GM19468 (cell line): ENCODE results near the gene TSC22D1.
A peak's percentile ranks its signal among the peaks of the same experiment; 100 is the strongest.
"Not testable (repeated sequence)": the region's sequence is repeated elsewhere in the genome, so short reads cannot be mapped to it uniquely, and the experiment has no call there.

Experiments
- ATAC-seq: cut with Tn5 transposase; IDR thresholded peaks from one replicate; pipeline ENCODE4 v1.9.1; 2021; ENCODE audit warnings: mild to moderate bottlenecking, moderate library complexity, moderate number of reproducible peaks; ENCODE audit not compliant: unreplicated experiment; ENCODE audit errors: extremely low read depth

Gene TSC22D1

DNA sequence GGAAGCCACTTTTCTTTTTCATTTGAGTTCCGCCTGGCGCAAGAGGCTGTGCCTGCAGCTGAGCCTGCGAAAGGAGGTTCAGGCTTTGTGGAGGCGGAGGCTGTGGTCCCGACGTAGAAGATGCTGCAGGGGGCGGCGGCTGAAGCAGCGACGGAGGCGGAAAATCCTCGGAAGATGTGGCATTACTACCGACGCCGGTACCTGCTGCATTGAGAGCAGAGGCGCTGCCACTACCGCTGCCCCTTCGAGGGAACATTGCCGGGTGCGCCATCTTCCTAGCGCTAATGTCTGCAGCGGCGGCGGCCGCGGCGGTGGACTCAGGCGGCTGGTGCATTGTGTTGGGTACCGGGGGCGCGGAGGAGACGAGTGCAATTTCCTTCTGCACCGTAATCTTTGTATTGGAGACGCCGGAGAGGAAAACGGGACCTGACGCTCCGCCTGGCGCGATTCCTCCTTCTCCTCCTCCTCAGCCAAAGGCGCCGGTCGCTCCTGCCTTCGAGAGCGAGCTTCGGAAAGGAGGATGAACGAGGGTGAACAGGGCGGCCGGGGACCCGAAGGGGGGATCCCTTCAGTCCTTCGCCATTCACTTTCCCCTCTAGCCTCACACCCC, at the start of gene TSC22D1:
Gene TSC22D1 (minus strand): TSS at position 590 of the 610 bp plus-strand sequence. CDS start 256 bp downstream, at position 334.
- no peak for ATAC-seq

- ATAC-seq = no peak
Measured at GRCh38 chr13:44622708-44623107, 46.6 kb upstream of the TSC22D1 start.

DNA sequence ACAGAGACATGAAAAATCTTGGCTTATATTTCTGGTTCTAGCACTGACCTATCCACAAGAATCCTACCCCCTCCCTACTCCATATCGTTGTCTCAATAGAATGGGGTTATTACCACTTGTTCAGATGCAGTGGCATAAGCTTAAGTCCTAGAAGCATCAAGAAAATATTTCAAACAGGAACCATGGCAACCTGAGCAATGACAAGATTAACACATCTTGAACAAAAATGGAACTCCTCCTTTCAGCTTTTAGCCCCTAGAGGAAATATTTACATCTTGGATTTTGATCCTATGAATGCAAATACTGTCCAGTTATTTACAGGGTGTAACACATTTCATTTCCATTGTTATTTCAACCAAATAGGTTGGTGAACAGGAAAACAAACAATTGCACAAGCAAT, 46.1 kb upstream of the TSC22D1 start:
- no peak for ATAC-seq

DNA sequence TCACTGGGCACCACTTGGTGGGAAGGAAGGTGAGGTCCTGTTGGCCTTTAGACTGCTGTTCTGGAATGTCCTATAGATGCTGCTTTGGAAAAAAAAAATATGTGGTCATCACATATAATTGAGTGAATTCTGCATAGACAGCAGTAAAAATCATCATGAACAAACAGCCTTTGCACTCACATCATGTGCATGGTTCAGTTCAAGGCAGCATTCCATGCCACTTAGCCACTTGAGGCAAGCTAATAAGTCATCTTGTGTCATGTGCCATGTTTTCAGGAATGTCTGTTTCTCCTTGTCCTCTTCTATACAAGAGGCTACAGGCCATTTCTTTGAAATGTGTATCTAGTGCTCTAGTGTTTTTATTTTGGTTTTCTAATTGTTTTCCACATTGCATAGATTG, 43.9 kb upstream of the TSC22D1 start:
- no peak for ATAC-seq

DNA sequence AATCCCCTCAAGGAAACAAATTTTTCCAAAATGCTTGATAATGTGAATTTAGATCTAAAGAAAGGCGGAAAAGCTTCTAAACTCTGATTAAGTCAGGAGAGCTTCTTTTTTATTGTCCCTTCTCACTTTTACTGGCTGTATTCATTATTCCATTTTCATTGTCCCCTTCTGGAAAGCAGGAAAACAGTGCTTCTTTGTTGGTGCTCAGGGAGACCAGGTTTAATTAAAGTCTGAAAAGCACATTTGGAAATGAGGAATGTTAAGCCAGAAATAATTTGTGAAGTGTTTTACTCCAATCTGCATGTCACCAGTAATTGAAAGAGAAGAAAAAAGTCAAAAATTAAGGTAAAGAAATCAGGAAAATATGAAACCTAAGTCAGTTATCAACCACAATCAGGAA, 43.5 kb upstream of the TSC22D1 start:
- no peak for ATAC-seq

DNA sequence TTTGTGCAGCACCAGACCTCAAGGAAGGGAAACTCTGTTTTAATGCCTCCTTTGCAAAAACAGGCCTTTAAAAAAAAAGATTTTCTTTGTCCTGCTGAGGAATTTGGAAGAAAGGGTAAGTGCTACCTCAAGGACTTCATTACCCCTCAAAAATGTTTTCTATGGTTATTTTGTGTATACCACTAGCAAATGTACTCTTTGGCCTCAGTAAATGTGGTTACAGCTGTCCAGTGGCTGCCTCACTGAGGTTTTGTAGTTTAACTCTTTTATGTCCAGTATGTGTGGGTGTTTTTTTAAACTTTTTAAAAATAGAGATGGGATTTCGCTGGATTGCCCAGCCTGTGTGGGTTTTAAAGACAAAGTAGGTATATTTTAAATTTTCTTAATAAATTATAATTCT, 42.2 kb upstream of the TSC22D1 start:
- ATAC-seq = no peak

GRCh38 chr13:44617648-44618047, 41.5 kb upstream of the TSC22D1 start:
- no peak for ATAC-seq

DNA sequence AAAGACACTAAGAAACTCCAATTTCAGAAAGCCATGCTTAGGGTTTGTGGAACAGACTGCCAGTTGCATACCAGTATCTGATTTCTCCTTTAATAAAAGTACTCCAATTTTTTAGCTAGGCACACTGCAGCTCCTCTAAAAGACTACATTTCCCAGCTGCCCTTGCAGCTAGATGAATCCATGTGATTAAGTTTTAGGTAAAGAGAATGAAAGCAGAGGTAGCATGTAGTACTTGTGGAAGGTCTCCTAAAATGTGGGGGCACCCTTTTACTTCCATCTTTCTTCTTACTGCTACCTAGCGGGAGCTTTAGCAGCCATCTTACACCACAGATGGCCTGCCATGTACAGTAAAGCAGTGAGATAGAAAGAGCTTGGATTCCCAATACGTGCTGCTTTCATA, 33.0 kb upstream of the TSC22D1 start:
- ATAC-seq = no peak

- ATAC-seq = no peak
Measured at GRCh38 chr13:44605721-44606120, 29.6 kb upstream of the TSC22D1 start.

- no peak for ATAC-seq
Measured at GRCh38 chr13:44605275-44605674, 29.1 kb upstream of the TSC22D1 start.

GRCh38 chr13:44601586-44601985, 25.5 kb upstream of the TSC22D1 start:
- ATAC-seq = no peak

GRCh38 chr13:44593861-44594592, 17.9 kb upstream of the TSC22D1 start:
- not testable (repeated sequence) for ATAC-seq

- ATAC-seq = no peak
Measured at GRCh38 chr13:44592216-44592847, 16.2 kb upstream of the TSC22D1 start.

DNA sequence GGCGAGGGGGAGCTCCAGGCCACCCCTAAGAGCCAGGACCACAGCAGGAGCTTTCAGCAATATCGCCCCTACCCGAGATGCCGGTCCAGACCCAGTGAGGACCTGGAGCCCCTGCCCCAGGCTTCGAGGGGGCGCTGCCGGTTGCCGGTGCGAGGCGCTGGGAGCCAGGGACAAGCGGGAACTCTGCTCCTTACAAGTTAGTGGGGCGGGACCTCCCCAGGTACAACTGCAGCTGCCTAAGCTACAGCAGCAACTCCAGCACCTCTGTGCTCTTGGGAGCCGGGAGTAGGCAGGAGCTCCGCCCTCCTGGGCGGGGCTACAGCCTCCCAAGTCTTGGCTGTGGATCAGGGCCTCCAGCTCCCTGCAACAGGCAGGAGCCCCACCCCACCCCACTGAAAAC, 15.2 kb upstream of the TSC22D1 start:
- ATAC-seq = no peak

DNA sequence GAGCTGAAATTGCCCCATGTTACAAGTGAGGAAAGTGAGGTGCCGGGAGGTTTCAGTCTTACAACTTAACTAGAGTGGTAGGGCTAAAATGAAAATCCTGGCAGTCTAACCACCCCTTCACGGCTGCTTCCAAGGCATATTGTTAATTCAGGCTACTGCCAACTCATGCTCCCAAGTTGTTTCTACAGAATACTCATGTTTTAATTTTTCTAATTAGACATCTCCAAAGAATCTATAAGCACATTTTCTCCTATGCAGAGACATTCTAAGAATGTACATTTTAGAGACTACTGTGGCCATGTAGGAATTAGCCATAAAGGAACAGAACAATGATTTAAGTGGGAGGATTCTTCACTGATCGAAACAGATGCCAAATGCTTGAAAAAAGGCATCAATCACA, 7.0 kb upstream of the TSC22D1 start:
- no peak for ATAC-seq

GRCh38 chr13:44578067-44578400, 1.9 kb upstream of the TSC22D1 start:
- no peak for ATAC-seq

DNA sequence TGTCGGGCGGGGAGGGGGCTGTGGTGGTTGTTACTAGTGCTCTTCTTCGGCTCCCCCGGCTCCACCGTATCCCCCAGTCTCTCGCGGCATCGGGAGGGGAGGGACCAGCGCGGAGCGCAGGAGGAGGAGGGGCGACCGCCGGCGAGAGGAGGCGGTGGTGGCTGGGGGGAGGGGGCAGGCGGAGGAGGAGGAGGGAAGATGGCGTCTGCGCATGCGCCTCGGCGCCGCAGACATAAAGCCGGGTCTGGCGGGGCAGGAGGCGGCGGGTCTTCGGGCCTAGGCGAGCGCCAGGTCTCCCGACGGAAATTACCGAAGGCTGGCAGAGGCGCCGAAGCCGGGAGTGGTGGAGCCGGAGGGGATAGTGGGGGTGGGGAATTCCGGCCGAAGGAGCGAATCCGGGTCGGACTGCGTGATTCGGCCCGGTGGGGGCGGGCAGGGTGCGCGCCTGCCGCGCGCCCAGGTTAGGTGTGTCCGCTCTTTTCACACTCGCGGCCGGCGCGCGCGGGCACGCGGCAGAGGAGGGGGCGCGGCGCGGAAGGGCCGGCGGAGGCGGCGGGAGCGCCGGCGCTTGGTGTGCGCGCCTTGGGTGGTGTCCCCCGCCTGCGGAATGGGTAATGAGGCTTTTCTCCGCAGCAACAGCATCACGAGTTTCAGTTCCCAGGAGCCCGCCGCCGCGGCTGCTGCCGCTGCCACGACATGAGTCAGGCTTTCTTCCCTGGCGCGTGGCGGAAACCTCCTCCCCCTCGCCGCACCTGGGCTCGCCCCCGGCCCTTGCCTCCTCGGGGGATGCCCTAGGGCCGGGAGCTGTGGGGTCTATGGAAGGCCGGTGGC, 1.3 kb upstream of the TSC22D1 start:
- ATAC-seq = peak; percentile 56

- peak; percentile 2 for ATAC-seq
Measured at GRCh38 chr13:44576351-44577235, 463 bp upstream of the TSC22D1 start.

- ATAC-seq = no peak
Measured at GRCh38 chr13:44575035-44575434, 1.1 kb downstream of the TSC22D1 start.

DNA sequence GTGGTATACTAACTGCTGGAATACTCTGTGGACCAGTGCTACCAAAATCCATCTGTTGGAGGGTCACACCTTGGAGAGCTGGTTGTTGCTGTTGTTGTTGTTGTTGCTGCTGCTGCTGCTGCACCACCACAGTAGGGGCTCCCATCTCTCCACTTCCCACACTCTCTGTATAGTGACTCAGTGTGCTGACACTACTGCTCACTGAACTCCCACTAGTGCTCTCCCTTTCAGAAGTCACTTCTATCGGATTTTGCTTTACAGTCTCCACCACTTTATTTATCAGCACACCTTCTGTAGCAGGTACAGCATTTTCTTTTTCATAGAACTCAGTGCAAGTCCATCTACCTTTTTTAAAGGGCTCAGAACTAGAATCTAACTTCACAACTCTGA, 1.7 kb downstream of the TSC22D1 start:
- no peak for ATAC-seq
